ENCODE results near the gene CPB2. TPM values are rescaled to one million over a fixed set of nuclear protein-coding genes. Genes with fewer than 3 reads are reported as not detected.

Gene CPB2
- total and polyA plus RNA-seq, 7 donors = not detected

GRCh38 chr13:46126056-46126455 is 21.2 kb upstream of the CPB2 start:
- H3K4me3 ChIP-seq = no peak overlapping the region
- H3K36me3 ChIP-seq = no peaks in the 10 kb centered on the region
- no peak for DNase-seq
- peaks cover 0 to 5% (median 0%) of the 10 kb centered on the region in 3 donors for H3K27me3 ChIP-seq
- H3K9me3 ChIP-seq = no peaks in the 10 kb centered on the region
- intact Hi-C loops (cut with DNase I) = no loop called here
- 71 to 75% methylated on average over 2 of the region's 2 CpGs for WGBS, 2 donors
- no peak overlapping the region for H3K27ac ChIP-seq
- no peaks in the 10 kb centered on the region for H3K4me1 ChIP-seq
- TF ChIP-seq POLR2A (IDR thresholded peaks at IDR 0.05) (no peak), POLR2AphosphoS5 (IDR thresholded peaks at IDR 0.05) (no peak), EP300 (IDR thresholded peaks at IDR 0.05) (no peak), CTCF (IDR thresholded peaks at IDR 0.05) (no peak)

- no peaks in the 10 kb centered on the region for H3K9me3 ChIP-seq
- no peak for DNase-seq
- 32 to 34% methylated on average over 11 of the region's 11 CpGs for WGBS, 2 donors
- no peak overlapping the region for H3K27ac ChIP-seq
- H3K36me3 ChIP-seq = no peaks in the 10 kb centered on the region
- no peak overlapping the region for H3K4me3 ChIP-seq
- TF ChIP-seq EP300 (IDR thresholded peaks at IDR 0.05) (no peak), POLR2A (IDR thresholded peaks at IDR 0.05) (no peak), CTCF (IDR thresholded peaks at IDR 0.05) (no peak)
- H3K27me3 ChIP-seq = peaks cover 0 to 5% (median 0%) of the 10 kb centered on the region in 3 donors
- H3K4me1 ChIP-seq = no peaks in the 10 kb centered on the region
- intact Hi-C loops (cut with DNase I) = no loop called here
Measured at GRCh38 chr13:46124967-46125933, 20.4 kb upstream of the CPB2 start.

- H3K4me3 ChIP-seq = no peak overlapping the region
- intact Hi-C loops (cut with DNase I) = no loop called here
- no peak for DNase-seq
- no peaks in the 10 kb centered on the region for H3K27me3 ChIP-seq
- 54 to 85% methylated on average over 10 of the region's 10 CpGs for WGBS, 2 donors
- no peaks in the 10 kb centered on the region for H3K9me3 ChIP-seq
- H3K27ac ChIP-seq = no peak overlapping the region
- no peak for TF ChIP-seq POLR2A (IDR thresholded peaks at IDR 0.05)
- no peak for TF ChIP-seq EP300 (IDR thresholded peaks at IDR 0.05)
- TF ChIP-seq POLR2AphosphoS5 (IDR thresholded peaks at IDR 0.05) = no peak
- TF ChIP-seq CTCF (IDR thresholded peaks at IDR 0.05) = no peak
- no peaks in the 10 kb centered on the region for H3K36me3 ChIP-seq
- H3K4me1 ChIP-seq = no peaks in the 10 kb centered on the region
Measured at GRCh38 chr13:46124531-46124966, 19.7 kb upstream of the CPB2 start.

GRCh38 chr13:46122304-46122703 is 17.5 kb upstream of the CPB2 start:
- no peak for DNase-seq
- intact Hi-C loops (cut with DNase I) = no loop called here
- Histone ChIP-seq H3K27me3 (no peaks in the 10 kb centered on the region), H3K4me1 (no peaks in the 10 kb centered on the region), H3K9me3 (no peaks in the 10 kb centered on the region), H3K4me3 (no peak overlapping the region), H3K27ac (no peak overlapping the region), H3K36me3 (no peaks in the 10 kb centered on the region)
- TF ChIP-seq CTCF (IDR thresholded peaks at IDR 0.05) (no peak), POLR2A (IDR thresholded peaks at IDR 0.05) (no peak), EP300 (IDR thresholded peaks at IDR 0.05) (no peak), POLR2AphosphoS5 (IDR thresholded peaks at IDR 0.05) (no peak)
- 86 to 92% methylated on average over 7 of the region's 7 CpGs for WGBS, 2 donors

Data from sigmoid colon (tissue), 7 donors.